GM18867 (cell line): ENCODE data around the gene DCLK2.
"Not testable (repeated sequence)": the region's sequence is repeated elsewhere in the genome, so short reads cannot be mapped to it uniquely, and the experiment has no call there.

ENCODE experiments used
- ATAC-seq: cut with Tn5 transposase; IDR thresholded peaks from one replicate; pipeline ENCODE4 v1.9.1; 2021; ENCODE audit warnings: mild to moderate bottlenecking, moderate library complexity; ENCODE audit not compliant: unreplicated experiment

The DCLK2 gene

DNA sequence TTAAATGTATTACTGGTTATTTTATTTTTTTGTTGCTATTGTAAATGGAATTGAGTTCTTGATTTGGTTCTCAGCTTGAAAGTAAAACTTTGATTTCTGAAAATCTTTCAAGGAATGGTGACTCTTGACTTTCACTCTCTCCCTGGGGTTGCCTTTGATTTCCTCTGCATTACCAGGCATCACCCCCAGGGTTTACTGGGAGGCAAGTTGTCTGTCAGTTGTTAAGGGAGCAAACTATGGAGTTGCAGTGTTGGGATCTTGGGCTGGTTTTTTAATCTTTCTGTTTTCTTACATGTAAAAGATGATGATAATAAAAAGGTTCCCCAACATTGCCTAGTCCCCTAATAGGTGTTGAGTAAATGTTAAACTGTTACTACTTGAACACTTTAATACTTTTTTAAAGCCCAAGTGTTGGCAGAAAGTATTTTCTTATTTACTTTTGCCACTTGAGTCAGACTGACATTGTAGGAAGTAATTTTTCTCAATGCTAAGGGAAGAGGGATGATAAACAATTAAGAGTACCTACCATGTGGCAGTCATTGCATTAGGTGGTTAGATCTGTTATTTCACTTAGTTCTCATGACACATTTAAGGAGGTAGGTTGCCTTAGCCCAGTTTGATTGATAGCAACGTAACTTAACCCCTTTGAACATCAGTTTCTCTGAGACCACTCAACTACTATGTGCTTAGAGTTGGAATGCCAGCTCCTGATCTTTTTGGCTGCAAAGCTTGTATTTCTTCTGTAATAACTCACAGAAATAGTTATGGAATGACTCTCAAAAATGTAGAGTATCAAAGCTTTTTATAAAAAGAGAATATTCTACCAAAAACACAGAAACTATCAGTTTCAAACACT is 67.1 kb downstream of the DCLK2 start:
- no peak for ATAC-seq

DNA sequence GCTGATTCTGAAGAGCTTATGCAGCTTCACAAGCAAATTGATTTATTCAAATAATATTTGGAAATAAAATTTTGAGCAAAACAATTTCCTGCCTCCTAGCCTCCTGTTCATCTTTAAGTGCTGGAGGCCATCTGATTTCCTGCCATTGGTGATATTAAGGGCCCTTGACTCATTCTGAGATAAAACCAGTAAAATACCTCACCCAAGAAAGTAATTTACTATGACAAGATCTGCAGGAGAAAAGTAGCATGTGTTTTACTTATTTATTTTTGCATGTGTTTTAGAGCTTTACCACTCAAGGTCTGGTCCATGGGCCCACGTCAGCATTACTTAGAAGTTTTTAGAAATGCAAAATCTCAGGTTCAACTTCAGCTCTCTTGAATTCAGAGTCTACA is 67.7 kb downstream of the DCLK2 start:
- ATAC-seq: no peak

DNA sequence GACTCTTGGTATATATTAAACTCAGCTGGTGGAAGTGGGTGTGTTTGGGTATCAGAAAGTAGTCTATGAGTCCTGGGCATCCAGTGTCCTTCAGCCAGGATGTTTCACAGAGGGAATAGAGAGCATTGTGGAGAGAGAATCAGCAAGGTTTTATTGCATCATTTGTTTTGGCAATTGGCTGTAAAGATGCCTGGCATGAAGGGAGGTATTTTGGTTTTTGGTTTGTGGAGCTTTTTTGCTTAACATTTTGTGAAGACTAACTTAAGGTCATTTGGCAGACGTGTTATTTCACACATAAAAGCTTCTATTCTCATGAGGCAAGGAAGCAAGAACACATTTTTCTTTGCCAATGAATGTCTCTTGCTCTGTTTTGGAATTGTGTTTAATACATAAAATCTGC is 71.1 kb downstream of the DCLK2 start:
- no peak for ATAC-seq

DNA sequence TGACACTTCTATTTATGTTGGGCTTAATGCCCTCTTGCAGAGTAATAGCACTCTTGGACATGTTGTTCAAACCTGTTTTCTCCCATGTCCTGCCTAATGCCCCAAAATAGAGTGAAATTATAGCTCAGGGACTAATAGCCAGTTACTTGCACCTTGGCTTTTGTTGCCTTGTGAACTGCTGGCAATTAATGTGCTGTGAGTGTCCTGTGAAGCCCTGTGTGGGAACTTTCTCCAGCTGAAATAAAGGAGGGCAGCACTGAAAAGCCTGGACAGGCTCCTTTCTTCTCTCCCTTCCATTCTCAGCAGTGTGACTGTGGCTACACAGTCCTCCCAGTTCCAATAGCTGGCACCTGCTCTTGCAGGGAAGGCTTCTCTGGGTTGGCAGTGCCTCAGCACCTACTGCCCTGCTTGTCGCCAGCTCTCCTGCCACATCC is 72.4 kb downstream of the DCLK2 start:
- ATAC-seq: no peak

DNA sequence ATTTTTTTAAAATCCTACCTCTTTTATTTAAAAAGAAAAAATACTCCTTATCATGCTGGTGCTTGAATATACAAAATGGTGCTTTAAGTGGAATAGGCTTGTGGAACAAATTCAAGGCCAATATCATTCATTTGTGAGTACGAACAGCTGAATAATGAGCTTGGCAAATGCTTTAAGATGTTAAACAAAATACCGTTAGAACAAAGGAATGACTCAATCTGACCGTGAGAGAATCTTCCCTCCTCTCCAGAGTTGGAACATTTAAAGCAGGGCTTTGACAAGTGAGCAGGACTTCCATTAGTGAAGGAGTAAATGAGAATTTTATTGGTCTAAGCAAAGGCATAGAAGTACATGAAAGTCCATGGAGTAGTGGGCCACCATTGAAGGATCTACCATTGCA is 74.5 kb downstream of the DCLK2 start:
- ATAC-seq: no peak

DNA sequence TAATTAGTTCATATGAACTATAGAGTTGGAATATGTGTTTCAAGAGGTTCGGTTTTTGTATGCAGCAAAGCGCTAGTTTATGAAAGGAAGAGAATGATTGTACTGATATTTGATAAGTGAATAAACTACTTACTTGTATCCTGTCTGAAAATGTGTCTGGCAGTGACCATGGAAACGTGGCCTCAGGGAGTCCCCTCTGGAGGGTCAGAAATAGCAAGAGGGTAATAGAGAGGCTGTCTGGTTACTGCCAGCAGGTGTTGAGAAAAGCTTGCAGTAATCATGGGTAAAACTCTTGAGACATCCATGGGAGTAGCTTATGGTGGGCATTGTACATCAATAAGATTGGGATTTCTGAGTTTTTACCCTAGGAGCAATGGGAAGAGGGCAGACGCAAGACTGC is 77.1 kb downstream of the DCLK2 start:
- ATAC-seq: no peak

DNA sequence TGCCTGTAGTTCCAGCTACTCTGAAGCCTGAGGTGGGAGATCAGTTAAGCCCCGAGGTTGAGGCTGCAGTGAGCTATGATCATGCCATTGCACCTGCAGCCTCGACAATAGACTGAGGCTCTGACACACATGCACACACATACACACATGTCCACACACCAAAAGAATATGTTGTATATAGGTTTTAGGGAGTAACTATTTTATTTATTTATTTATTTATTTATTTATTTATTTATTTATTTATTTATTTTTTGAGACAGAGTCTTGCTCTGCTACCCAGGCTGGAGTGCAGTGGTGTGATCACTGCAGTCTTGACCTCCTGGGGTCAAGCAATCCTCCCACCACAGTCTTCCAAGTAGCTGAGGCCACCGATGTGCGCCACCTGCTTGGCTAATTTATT is 78.3 kb downstream of the DCLK2 start:
- no peak for ATAC-seq

DNA sequence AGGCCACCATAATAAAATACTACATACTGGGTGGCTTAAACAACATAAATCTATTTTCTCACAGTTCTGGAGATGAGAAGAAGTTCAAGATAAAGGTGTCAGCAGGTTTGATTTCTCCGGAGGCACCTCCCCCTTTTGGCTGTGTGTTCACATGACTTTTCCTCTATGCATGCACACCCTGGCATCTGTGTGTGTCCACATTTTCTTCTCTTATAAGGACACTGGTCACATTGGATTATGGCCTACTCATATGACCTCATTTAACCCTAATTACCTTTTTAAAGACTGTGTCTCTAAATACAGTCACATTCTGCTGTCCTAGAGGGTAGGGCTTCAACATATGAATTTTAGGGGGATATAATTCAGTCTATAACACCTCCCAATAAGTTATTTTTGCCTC is 79.8 kb downstream of the DCLK2 start:
- ATAC-seq: no peak

DNA sequence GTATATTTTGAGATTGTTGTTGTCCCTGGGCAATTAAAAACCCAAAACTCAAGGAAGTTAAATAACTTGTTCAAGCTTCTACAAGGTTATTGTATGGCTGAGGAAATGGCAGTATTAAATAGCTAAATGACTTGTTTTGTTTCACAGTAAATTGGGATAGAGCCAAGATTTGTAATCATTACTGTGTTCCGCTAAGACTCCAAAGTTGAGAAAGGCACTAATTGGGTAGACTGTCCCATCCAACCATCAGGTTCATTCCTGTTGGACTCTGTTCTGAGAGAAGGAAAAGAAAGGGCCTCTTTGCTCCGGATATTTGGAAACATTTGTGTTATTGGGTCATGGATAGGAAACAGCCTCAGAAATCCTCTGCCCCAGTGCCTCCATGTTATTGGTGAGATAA is 82.2 kb downstream of the DCLK2 start:
- ATAC-seq: no peak

DNA sequence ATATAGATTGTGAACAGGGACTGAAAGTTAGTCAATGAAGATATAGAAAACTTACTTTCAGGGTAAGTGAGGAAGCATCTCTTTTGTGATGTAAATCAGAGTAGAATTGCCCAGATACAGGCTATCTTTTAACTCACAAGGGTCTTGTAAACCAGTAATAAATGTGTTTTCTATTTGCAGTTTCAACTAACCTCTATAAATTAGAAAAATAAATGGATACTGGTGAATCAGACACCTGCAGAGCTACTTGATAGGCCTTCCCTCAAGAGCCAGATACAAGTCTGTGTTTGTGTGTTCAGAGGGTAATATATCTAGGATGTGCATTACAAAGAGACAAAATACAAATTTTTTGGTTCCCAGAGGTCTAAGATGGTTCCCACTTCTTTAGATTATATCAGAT is 82.9 kb downstream of the DCLK2 start:
- no peak for ATAC-seq

DNA sequence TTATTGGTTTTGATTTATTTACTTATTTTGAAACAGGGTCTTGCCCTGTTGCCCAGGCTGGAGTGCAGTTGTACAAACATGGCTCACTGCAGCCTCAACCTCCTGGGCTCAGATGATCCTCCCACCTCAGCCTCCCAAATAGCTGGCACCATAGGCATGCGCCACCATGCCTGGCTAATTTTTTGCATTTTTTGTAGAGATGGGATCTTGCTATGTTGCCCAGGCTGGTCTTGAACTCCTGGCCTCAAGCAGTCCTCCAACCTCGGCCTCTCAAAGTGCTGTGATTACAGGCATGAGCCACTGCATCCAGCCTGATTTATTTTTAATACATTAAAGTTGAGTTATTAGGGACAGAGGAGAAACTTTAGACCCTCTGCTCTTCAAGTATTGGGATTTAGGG is 83.8 kb downstream of the DCLK2 start:
- ATAC-seq: not testable (repeated sequence)

DNA sequence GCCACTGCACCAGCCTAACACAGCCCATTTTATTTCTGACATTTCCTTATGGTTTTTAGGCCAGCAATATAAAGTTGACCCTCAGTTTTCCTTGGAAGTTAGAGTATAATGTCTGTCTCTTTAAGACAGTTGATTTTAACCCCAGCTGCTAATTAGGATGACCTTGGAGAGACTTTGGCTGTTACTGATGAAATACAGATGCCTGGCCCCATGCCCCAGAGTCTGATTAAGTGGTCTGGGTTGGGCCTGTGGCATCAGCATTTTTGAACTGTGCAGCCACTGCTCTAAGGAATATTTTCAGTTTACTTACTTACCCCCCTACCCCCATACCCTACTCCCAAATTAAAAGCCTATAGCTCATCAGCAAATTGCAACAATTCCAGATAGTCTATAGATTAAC is 85.8 kb downstream of the DCLK2 start:
- ATAC-seq: no peak

DNA sequence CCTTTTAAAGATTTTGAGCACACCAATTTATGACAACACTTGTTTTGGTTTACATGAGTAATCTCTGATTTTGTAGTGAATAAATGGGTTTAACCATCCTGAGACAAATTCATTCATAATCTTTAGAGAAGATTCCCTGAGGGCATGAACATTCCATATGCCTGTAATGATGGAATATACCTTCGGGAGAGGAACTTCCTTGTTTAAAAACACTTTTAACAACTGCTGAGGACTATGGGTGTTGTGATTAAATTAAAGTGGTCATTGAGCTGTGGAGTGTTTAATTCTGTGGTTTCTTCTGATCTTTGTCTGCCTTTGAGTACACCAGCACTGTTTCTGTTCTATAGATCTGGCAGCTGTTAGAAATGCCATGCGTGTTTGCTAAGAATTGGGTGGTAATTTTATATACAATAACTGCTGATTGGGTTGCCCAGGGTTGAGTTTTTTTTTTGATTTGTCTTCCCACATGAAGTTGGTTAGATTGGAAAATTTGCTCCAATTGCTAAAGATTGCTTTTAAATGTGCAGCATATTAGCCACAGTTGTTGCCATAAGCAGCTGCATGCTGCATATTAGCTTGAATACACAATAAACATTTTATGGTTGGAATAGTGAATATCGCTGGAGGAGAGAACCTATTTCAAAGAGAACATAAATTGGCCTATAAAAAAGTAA is 86.8 kb downstream of the DCLK2 start:
- ATAC-seq: no peak

DNA sequence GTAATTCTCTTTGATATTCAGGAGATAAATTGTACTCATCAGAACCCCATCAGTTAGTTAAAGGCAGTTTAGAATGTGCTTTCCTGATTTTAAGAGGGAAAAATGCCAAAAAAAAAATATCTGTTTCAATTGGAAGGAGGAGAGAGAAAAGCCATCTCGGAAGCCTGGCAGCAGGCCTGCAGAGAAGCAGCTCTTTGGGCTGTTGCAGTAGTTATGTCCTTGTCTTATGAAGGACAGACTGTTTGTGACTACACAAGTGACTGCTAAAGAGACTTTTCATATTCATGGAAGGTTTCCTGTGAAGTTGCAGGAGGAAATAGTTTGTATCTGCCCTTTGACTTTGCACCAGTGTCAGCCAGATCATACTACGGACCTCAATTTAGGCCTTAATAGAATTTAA is 88.8 kb downstream of the DCLK2 start:
- no peak for ATAC-seq

DNA sequence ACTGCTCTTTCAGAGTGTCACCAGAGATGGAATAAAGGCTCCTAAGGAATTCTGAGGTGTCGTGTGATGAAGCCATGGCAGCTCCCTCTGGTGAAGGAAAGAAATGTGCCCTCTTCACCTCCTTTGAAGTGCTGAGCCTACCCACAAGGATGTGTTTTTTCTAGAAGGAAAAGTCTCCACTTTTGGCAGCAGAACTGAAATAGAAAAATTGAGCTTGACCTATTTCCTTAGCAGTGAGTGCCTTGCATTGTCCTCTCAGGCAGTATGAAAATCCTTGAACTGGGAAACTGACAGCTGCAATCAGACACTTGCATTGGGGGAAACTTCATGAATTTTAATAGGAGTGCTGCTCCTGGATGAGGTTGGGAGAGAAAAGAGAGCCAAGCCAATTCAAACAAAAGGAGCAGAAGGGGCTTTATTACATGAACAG is 95.2 kb downstream of the DCLK2 start:
- ATAC-seq: no peak

DNA sequence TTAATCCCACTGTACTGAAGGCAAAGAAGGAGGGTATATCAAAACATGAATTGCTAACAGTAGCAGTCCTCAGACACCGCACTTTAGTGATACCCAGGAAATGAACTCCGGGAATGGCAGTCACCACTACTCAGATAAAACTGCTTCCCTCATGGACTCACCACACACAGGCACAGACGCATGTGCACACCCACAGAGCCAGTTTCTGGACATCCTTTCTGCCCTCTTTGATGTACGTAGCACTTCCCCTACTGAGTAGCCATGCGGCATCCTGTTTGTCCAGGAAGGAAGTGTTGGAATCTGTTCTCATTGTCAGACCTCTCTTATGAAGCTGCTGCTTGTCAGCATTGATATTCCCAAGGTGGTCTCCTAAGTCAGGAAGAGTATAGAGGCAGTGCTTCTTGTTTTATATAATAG is 95.7 kb downstream of the DCLK2 start:
- ATAC-seq: no peak

DNA sequence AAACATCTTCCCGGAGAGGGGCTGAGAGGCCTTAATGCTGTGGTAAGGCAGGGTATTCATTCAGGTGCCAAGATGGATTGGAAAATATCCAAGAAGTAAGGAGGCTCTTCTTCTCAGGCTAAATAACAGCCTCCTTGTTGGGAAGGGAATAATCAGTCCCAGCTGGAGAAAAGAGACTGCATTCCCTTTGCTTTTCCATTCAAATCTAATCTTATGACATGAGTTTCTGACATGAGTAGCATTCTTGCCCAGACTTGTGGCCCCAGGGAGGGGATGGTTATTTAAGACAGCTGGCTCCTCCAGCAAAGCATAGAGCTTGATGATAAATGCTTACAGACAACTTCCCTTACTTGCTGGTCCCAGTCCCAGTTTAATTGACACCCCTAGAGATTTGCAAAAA is 98.3 kb downstream of the DCLK2 start:
- no peak for ATAC-seq

DNA sequence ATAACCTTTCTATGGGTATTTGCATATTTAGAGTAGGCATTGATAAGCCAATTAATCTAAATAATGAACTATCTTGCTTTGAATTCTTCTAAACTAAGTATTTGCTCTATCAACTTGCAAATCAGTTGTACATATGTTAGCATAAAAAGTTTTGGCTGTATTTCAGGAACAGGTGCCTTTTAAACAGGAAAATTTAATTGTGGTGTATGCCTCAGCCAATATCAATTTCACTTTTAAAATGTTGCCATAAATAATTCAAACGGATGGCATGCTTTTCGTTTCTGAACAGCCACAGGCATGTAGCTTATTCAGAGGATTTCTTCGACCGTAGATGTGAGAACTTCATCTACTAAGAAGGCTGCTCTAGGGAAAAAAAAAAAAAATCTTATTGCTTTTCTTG is 99.9 kb downstream of the DCLK2 start:
- ATAC-seq: no peak

DNA sequence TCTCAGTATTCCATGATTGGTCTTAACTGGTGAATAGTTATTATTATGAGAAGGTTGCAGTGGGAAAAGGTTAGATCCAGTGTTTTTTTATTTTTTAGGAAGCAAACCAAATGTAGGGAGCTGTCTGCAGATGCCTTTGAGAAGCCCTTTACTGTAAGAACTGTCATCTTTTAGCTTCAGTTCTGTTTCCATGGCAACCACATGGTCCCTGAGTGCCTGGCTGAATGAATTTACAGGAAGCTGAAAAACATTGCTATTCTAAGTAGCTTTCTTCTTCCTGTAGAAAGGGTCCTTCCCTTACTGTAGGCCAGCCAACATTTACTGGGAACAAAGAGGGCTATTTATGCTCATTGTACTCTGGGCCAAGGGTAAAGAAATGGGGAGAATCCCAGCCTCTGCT is 103.3 kb downstream of the DCLK2 start:
- no peak for ATAC-seq

DNA sequence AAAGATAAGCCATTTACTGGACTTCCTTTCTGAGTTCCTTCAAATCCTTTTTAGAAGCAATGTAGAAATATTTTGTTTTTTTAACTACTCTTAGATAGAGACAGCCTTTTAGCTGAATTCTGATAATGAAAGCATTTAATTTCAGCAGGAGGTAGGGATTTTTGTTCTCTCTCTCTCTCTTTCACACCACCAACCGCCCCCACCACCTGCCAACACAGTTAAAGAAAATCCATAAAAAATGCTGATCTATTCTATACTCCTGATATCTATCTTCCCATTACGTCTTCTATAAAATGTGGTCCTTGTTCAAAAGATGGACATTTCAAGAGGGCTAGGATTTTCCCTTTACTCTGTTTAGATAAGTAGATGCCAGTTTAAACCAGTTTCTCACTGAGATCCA is 104.5 kb downstream of the DCLK2 start:
- no peak for ATAC-seq

DNA sequence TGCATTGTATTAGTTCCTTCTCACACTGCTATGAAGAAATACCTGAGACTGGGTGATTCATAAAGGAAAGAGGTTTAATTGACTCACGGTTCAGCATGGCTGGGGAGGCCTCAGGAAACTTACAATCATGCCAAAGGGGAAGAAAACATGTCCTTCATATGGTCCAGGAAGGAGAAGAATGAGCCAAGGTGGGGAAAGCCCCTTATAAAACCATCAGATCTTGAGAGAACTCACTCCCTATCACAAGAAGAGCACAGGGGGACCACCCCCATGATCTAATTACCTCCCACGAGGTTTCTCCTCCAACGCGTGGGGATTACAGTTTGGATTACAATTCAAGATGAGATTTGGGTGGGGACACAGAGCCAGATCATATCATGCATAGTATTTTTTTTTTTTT is 106.8 kb downstream of the DCLK2 start:
- not testable (repeated sequence) for ATAC-seq

DNA sequence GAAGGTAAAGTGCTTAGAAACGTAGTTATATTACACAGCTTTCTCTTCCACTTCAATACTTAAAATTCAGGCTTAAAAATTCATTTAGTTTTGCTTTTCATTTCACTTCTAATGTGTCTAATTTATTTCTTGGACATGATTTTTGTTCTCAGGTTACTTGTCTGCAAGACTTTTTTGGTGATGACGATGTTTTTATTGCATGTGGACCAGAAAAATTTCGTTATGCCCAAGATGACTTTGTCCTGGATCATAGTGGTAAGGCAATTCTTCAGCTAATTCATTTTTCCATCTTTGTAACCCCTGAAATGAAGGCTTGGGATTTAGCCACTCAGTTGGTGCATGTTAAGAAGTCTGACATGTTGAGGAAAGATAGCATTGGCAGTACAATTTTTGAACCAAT is 114.7 kb downstream of the DCLK2 start:
- no peak for ATAC-seq
